ENCODE data around the gene ALB. TPM values are rescaled to one million over a fixed set of nuclear protein-coding genes. Genes with fewer than 3 reads are reported as not detected.

ALB gene
- total RNA-seq, 1 donor from 2014 or later = 51.5 TPM

DNA sequence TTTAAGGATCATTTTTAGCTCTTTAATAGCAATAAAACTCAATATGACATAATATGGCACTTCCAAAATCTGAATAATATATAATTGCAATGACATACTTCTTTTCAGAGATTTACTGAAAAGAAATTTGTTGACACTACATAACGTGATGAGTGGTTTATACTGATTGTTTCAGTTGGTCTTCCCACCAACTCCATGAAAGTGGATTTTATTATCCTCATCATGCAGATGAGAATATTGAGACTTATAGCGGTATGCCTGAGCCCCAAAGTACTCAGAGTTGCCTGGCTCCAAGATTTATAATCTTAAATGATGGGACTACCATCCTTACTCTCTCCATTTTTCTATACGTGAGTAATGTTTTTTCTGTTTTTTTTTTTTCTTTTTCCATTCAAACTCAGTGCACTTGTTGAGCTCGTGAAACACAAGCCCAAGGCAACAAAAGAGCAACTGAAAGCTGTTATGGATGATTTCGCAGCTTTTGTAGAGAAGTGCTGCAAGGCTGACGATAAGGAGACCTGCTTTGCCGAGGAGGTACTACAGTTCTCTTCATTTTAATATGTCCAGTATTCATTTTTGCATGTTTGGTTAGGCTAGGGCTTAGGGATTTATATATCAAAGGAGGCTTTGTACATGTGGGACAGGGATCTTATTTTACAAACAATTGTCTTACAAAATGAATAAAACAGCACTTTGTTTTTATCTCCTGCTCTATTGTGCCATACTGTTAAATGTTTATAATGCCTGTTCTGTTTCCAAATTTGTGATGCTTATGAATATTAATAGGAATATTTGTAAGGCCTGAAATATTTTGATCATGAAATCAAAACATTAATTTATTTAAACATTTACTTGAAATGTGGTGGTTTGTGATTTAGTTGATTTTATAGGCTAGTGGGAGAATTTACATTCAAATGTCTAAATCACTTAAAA is 15.3 kb downstream of the ALB start:
- Histone ChIP-seq H3K4me1 (no peaks in the 10 kb centered on the region), H3K36me3 (no peaks in the 10 kb centered on the region), H3K4me3 (no peak overlapping the region), H3K27ac (no peak overlapping the region), H3K9me3 (no peaks in the 10 kb centered on the region), H3K27me3 (no peaks in the 10 kb centered on the region)
- intact Hi-C loops (cut with DNase I) = no loop called here
- TF ChIP-seq, protein P1, sequence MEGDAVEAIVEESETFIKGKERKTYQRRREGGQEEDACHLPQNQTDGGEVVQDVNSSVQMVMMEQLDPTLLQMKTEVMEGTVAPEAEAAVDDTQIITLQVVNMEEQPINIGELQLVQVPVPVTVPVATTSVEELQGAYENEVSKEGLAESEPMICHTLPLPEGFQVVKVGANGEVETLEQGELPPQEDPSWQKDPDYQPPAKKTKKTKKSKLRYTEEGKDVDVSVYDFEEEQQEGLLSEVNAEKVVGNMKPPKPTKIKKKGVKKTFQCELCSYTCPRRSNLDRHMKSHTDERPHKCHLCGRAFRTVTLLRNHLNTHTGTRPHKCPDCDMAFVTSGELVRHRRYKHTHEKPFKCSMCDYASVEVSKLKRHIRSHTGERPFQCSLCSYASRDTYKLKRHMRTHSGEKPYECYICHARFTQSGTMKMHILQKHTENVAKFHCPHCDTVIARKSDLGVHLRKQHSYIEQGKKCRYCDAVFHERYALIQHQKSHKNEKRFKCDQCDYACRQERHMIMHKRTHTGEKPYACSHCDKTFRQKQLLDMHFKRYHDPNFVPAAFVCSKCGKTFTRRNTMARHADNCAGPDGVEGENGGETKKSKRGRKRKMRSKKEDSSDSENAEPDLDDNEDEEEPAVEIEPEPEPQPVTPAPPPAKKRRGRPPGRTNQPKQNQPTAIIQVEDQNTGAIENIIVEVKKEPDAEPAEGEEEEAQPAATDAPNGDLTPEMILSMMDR (IDR thresholded peaks at IDR 0.05) = no peak
- no peak for DNase-seq (ENCODE audit: low spot score in 2 of 2)

DNA sequence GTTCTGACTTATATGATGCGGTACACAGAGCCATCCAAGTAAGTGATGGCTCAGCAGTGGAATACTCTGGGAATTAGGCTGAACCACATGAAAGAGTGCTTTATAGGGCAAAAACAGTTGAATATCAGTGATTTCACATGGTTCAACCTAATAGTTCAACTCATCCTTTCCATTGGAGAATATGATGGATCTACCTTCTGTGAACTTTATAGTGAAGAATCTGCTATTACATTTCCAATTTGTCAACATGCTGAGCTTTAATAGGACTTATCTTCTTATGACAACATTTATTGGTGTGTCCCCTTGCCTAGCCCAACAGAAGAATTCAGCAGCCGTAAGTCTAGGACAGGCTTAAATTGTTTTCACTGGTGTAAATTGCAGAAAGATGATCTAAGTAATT is 16.5 kb downstream of the ALB start:
- TF ChIP-seq, protein P1 (IDR thresholded peaks at IDR 0.05) = no peak

DNA sequence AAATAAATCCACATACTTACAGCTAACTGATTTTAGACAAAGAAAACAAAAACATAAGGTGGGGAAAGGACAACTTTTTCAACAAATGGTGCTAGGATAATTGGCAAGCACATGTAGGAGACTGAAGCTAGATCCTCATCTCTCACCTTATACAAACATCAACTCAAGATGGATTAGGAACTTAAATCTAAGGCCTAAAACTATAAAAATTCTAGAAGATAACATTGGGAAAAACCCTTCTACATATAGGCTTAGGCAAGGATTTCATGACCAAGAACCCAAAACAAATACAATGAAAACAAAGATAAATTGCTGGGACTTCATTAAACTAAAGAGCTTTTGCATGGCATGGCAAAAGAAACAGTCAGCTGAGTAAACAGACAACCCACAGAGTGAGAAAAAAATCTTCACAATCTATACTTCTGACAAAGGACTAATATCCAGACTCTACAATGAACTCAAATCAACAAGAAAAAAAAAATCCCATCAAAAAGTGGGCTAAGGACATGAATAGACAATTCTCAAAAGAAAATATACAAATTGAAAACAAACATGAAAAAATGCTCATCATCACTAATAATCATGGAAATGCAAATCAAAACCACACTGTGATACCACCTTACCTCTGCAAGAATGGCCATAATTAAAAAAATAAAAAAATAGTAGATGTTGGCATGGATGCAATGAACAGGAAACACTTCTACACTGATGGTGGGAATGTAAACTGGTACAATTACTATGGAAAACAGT is 17.8 kb downstream of the ALB start:
- Histone ChIP-seq H3K27ac (no peak overlapping the region), H3K27me3 (no peaks in the 10 kb centered on the region), H3K4me1 (no peaks in the 10 kb centered on the region), H3K36me3 (no peaks in the 10 kb centered on the region), H3K4me3 (no peak overlapping the region), H3K9me3 (no peaks in the 10 kb centered on the region)
- intact Hi-C loops (cut with DNase I) = no loop called here
- no peak for DNase-seq (ENCODE audit: low spot score in 2 of 2)
- TF ChIP-seq, protein P1 (IDR thresholded peaks at IDR 0.05) = no peak

More for the DNA sequence above, 16.5 kb downstream of the ALB start:
- H3K4me3 ChIP-seq = no peak overlapping the region
- no peaks in the 10 kb centered on the region for H3K36me3 ChIP-seq
- no peaks in the 10 kb centered on the region for H3K9me3 ChIP-seq
- H3K4me1 ChIP-seq = no peaks in the 10 kb centered on the region
- H3K27me3 ChIP-seq = no peaks in the 10 kb centered on the region
- intact Hi-C loops (cut with DNase I) = no loop called here
- DNase-seq (ENCODE audit: low spot score in 2 of 2) = no peak
- no peak overlapping the region for H3K27ac ChIP-seq

DNA sequence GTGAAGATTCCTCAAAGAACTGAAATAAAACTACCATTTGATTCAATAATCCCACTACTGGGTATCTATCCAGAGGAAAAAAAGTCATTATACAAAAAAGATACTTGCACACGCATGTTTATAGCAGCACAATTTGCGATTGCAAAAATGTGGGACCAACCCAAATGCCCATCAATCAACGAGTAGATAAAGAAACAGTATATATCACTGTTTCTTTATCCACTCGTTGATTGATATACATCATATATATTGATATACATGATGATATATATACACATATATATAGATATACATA is 18.3 kb downstream of the ALB start:
- no peaks in the 10 kb centered on the region for H3K36me3 ChIP-seq
- no peaks in the 10 kb centered on the region for H3K9me3 ChIP-seq
- intact Hi-C loops (cut with DNase I) = no loop called here
- no peak overlapping the region for H3K4me3 ChIP-seq
- H3K27me3 ChIP-seq = no peaks in the 10 kb centered on the region
- TF ChIP-seq, protein P1 (IDR thresholded peaks at IDR 0.05) = no peak
- H3K27ac ChIP-seq = no peak overlapping the region
- no peak for DNase-seq (ENCODE audit: low spot score in 2 of 2)
- no peaks in the 10 kb centered on the region for H3K4me1 ChIP-seq

DNA sequence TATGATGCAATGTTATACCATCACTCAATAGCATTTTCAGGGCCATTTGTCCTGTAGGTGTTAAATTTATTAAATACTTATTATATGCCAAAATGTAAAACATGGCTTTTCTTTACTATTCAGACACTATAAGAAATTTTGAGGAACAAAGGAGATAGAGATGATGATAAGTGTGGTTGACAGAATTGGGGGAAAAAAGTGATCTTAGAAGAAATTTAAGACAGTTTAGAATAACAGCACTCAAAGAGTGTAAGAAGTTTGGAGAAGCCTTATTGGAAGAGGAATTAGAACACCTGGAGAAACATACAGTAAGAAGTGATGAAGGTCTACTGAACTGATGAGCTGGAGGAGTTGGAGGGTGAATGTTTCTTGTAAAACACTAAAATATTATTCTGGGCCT is 19.1 kb downstream of the ALB start:
- intact Hi-C loops (cut with DNase I) = no loop called here
- H3K4me1 ChIP-seq = no peaks in the 10 kb centered on the region
- no peak overlapping the region for H3K27ac ChIP-seq
- H3K4me3 ChIP-seq = no peak overlapping the region
- no peak for DNase-seq (ENCODE audit: low spot score in 2 of 2)
- no peaks in the 10 kb centered on the region for H3K27me3 ChIP-seq
- H3K36me3 ChIP-seq = no peaks in the 10 kb centered on the region
- TF ChIP-seq, protein P1 (IDR thresholded peaks at IDR 0.05) = no peak
- no peaks in the 10 kb centered on the region for H3K9me3 ChIP-seq

Measured in ascending aorta (tissue), 2 donors.